GM19463 (cell line): ENCODE results near the gene AVPI1.
A peak's percentile ranks its signal among the peaks of the same experiment; 100 is the strongest.
"Not testable (repeated sequence)": the region's sequence is repeated elsewhere in the genome, so short reads cannot be mapped to it uniquely, and the experiment has no call there.

Source experiments
- ATAC-seq: cut with Tn5 transposase; IDR thresholded peaks from one replicate; pipeline ENCODE4 v1.9.1; 2021; ENCODE audit warnings: mild to moderate bottlenecking, moderate library complexity; ENCODE audit not compliant: unreplicated experiment

The AVPI1 gene

DNA sequence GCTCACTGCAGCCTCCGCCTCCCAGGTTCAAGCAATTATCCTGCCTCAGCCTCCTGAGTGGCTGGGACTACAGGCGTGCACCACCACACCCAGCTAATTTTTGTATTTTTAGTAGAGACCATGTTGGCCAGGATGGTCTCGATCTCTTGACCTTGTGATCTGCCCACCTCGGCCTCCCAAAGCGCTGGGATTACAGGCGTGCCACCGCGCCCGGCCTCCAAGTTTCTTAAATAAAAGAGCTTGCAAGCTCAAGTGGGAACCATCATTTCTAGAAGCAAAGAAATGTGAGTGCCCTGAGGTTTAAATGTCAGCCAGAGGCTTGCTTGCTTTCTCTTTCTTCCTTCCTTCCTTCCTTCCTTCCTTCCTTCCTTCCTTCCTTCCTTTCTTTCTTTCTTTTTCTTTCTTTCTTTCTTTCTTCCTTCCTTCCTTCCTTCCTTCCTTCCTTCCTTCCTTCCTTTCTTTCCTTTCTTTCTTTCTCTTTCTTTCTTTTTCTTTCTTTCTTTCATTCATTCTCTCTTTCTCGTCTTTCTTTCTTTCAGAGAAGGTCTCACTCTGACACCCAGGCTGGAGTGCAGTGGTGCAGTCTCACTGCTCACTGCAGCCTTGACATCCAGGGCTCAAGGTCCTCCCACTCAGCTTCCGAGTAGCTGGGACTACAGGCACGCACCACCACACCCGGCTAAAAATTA is 44.4 kb downstream of the AVPI1 start:
- not testable (repeated sequence) for ATAC-seq

DNA sequence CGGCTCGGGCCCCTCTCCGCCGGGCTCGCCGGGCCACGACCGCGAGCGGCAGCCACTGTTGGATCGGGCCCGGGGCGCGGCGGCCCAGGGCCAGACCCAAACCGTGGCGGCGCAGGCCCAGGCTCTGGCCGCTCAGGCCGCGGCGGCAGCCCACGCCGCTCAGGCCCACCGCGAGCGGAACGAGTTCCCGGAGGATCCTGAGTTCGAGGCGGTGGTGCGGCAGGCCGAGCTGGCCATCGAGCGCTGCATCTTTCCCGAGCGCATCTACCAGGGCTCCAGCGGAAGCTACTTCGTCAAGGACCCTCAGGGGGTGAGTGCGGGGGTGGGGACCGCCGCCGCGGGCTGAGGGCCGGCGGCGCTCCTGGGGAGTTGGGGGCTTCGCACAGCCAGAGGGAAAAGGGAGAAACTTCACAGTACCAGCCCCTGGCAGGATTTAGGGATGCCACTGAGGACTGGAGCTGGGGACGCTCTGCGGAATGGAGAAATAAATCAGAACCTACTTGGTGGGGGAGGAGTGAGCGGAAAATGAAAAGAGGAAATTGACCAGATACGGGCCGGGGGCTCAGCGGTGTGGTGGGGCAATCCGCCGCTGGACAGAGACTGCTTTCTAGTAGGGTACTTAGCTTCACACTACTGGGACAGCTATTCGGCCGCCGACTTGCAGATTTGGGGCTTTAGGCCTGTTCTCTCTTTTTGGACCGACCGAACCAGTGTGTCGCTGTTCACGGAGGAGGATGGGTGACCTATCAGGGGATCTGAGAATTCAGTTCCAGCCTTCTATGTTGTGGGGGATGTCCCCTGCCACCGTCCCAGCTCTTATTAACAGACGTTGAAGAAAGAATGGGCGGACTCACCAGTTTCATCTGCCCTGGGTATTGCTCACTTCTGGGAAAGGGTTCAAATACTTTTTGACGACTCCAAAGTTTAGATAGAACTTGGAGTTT is 45.9 kb downstream of the AVPI1 start:
- peak; percentile 17 for ATAC-seq

DNA sequence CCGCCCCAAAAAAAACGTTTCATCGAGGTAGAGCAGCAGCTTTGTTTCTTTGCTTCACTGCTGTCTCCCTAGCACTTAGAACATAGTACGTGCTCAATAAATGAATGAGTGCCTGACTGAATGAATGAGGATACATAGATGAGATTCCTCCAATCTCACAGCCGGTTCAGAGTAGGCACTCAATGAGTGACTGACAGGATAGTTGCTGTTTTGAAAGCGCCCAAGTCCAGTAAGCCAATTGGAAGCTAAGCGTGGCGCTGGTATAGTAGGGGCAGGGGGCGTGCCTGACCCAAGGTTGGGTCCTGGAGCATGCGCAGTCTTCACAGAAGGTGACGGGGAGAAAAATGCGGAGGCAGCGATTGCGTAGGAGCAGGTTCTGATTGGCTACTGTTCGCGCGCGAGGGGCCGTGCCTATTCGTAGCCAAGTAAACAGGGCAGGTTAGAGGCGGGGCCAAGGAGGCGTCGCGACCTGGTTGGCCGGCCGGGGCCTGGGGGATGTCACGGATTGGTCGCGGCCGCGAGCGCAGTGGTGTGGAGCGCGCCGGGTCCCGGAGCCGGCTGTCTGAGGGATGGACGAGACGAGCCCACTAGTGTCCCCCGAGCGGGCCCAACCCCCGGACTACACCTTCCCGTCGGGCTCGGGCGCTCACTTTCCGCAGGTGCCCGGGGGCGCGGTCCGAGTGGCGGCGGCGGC is 46.7 kb downstream of the AVPI1 start, which contains the start of gene PI4K2A:
PI4K2A (plus strand) TSS at position 498 of the 694 bp plus-strand sequence; CDS start at position 570, 72 bp downstream.
- ATAC-seq: peak; percentile 97

DNA sequence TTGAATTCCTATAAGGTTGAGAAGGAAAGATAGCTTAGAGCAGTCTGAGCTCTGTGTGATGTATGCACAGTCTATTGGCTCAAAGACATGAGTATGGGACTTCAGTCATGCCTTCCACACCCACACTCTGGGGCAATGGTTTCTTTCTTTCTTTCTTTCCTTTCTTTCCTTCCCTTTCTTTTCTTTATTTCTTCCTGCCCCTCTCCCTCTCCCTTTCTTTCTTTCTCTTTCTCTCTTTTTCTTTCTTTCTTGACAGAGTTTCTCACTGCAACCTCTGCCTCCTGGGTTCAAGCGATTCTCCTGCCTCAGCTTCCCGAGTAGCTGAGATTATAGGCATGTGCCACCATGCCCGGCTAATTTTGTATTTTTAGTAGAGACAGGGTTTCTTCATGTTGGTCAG is 48.0 kb downstream of the AVPI1 start:
- ATAC-seq: not testable (repeated sequence)

DNA sequence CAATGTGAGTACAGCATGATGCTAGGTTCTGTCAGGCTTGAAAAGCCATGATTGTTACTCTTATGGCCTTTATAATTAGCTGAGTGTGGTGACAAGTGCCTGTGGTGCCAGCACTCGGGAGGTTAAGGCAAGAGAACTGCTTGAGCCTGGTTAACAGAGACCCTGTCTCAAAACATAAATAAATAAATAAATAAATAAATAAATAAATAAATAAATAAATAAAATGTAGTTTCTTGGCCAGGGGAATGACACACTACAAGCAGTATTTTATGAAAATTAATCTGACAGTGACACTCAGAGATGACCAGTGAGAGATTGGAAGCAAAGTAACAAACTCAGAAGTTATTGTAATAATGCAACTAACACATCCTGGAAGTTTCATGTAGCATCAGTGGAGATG is 51.5 kb downstream of the AVPI1 start:
- ATAC-seq: no peak

DNA sequence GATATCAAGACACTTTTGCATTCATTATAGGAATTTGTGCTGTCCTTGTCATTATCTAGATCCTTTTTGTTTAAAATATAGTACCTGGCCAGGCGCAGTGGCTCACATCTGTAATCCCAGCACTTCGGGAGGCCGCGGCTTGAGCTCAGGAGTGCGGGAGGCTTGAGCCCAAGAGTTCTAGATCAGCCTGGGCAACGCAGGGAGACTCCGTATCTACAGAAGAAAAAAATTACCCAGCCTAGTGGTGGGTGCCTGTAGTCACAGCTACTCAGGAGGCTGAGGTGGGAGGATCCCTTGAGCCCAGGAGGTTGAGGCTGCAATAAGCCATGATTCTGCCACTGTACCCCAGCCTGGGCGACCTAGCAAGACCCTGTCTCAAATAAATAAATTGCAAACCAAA is 53.1 kb downstream of the AVPI1 start:
- ATAC-seq: no peak

DNA sequence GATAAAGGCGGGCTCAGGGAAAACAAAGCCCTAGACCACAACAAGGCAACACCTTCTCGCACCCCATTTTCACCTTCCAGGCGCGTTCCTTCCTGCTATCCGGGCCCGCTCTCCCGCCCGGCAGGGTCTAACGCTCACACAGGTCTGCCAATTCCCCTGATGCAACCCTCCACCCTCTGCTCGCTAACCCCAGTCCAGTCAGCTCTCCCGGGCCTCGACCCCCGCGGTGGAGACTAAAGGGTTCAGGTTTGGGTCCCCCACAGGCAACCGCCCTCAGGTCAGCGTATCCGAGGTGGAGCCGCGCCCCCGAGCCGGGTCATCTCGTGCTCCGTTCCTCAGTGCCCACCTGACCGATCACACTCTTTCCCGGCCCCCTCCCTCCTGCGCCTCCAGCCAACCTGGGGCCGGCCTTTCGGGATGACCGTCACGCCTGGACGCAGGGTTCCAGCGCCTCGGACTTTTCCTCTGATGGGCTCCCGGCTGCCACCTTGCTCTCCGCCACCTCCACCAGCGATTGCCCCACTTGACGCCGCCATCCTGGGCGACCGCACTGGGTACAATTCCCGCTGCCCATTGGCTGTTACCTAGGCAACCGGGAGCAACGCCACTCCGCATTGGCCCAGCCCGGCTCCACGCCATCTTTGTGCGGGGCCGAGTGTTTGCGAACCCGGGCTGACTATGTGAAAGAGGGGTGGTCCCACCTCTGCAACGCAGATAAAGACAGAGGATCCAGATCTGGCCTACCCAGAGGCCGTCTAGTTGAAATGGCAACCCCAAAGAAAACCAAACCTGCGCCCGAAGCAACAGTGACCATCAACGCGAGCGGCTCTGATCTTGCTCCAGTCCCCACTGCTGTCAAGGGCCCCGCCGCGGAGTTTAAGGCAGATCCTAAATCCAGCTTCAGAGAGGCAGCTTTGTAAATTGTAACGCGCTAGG is 53.8 kb downstream of the AVPI1 start, which contains the start of gene MORN4:
MORN4 (minus strand) TSS at position 552 of the 936 bp plus-strand sequence. CDS start 13,847 bp downstream, outside the sequence.
- peak; percentile 100 for ATAC-seq

DNA sequence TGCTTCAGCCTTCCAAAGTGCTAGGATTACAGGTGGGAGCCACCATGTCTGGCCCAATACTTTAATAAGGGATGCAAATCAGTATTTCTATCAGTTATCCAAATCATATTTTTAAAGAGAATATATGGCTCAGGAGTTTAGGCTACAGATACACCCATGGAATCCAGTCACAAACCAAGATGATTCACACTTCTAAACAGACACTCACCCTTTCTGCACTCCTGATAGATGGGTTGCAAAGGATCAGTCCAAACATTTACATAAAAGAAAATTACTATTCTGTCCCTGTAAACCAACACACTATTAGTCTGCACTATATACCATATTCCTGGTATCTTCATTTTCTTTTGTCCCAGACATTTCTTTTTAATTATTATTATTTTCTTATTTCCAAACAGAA is 55.9 kb downstream of the AVPI1 start:
- ATAC-seq: no peak

DNA sequence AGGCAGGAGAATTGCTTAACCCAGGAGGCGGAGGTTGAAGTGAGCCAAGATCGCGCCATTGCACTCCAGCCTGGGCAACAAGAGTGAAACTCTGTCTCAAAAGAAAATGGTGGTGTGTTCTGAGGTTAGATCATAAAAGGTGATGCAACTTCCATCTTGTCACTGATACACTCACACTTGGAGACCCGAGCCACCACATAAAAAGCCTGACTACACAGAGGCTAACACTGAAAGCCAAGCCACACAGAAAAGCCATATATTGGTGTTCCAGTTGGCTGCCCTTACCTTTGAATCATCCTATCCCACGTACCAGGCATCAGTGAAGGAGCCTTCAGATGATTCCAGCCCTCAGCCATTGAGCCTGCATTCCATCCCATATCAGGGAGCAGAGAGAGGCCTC is 57.8 kb downstream of the AVPI1 start:
- ATAC-seq: no peak

DNA sequence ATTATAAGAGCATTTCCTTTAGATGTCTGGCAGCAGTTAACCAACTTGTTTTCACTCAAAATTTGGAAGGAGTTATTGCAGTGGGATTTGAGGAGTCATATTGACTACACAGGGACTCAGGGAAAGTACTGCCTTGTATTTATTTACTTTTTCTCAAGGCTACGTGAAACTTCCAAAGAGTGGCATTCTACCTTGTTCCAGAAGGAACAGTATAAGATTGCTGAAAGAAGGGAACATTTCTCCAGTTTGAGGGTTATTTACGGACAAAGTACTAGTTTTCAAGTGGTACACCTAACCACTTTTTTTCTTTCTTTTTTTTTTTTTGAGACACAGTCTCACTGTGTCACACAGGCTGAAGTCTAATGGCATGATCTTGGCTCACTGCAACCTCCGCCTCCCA is 58.8 kb downstream of the AVPI1 start:
- no peak for ATAC-seq

DNA sequence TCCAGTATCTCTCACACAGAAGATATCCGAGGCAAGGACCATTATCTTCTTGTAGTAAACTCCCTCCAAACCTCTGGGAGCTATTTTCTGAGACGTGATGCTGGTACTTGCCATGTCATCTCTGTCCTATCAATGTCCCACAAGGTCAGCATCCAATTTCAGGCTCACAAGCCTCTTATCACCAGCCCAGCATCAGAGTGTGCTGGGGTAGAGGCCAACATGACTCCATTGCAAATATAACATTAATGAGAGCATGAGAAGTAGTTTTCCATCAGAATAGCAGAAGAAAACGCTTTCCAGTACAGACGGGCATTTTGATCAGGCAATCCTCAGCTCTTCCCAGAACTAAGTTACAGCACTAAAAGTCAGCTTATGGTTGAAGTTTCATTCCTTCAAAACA is 59.3 kb downstream of the AVPI1 start:
- no peak for ATAC-seq
